ENCODE measurements around the gene RBM5.

- no peak for TF ChIP-seq CTCF (IDR thresholded peaks at IDR 0.05)
- TF ChIP-seq ZFX (IDR thresholded peaks at IDR 0.05; ENCODE audit: borderline replicate concordance), result no peak
These were observed 66.2 kb downstream of the RBM5 start, which contains the start of gene SEMA3F for GRCh38 chr3:50154840-50155490.

All from 22Rv1 (cell line).